KOPT-K1 (cell line): ENCODE data around the gene FGF6.
"Not testable (repeated sequence)": the region's sequence is repeated elsewhere in the genome, so short reads cannot be mapped to it uniquely, and the experiment has no call there.

ENCODE experiments used
- H3K27ac ChIP-seq: fragments of 200-600 bp; sonication (generic); 2 replicates; pipeline ENCODE4 v1.5.1; 2016; ENCODE audit warnings: antibody characterized with exemption, mild to moderate bottlenecking, low read depth, low read length; ENCODE audit not compliant: poor library complexity, severe bottlenecking
- H3K36me3 ChIP-seq: fragments of 200-600 bp; sonication (generic); 2 replicates; pipeline ENCODE4 v1.5.1; 2017; ENCODE audit warnings: antibody characterized with exemption, mild to moderate bottlenecking, low read length, moderate library complexity; ENCODE audit not compliant: insufficient read depth
- H3K9me3 ChIP-seq: fragments of 200-600 bp; sonication (generic); 2 replicates; pipeline ENCODE4 v1.5.1; 2017; ENCODE audit warnings: antibody characterized with exemption, low read length, mild to moderate bottlenecking; ENCODE audit not compliant: insufficient read depth, poor library complexity, severe bottlenecking

The FGF6 gene

GRCh38 chr12:4417455-4417854, 28.2 kb downstream of the FGF6 start:
- Histone ChIP-seq H3K27ac (no peak overlapping the region), H3K36me3 (no peaks in the 10 kb centered on the region), H3K9me3 (no peaks in the 10 kb centered on the region)

GRCh38 chr12:4416276-4416675, 29.3 kb downstream of the FGF6 start:
- Histone ChIP-seq H3K9me3 (no peaks in the 10 kb centered on the region), H3K27ac (no peak overlapping the region), H3K36me3 (no peaks in the 10 kb centered on the region)

- H3K9me3 ChIP-seq = no peaks in the 10 kb centered on the region
- no peaks in the 10 kb centered on the region for H3K36me3 ChIP-seq
- H3K27ac ChIP-seq = no peak overlapping the region
Observed at GRCh38 chr12:4412465-4412864, 33.1 kb downstream of the FGF6 start.

- Histone ChIP-seq H3K36me3 (no peaks in the 10 kb centered on the region), H3K27ac (no peak overlapping the region), H3K9me3 (no peaks in the 10 kb centered on the region)
Observed at GRCh38 chr12:4412056-4412455, 33.6 kb downstream of the FGF6 start.

- Histone ChIP-seq H3K9me3 (peaks cover 9% of the 10 kb centered on the region), H3K36me3 (no peaks in the 10 kb centered on the region), H3K27ac (no peak overlapping the region)
Observed at GRCh38 chr12:4407136-4407535, 38.5 kb downstream of the FGF6 start.

- H3K27ac ChIP-seq, H3K9me3 ChIP-seq, H3K36me3 ChIP-seq: not testable (repeated sequence)
Observed at GRCh38 chr12:4404877-4405637, 40.6 kb downstream of the FGF6 start.

- H3K36me3 ChIP-seq = no peaks in the 10 kb centered on the region
- H3K27ac ChIP-seq = no peak overlapping the region
- H3K9me3 ChIP-seq = peaks cover 9% of the 10 kb centered on the region
Observed at GRCh38 chr12:4402996-4403395, 42.6 kb downstream of the FGF6 start.

- peaks cover 9% of the 10 kb centered on the region for H3K9me3 ChIP-seq
Observed at GRCh38 chr12:4401117-4401516, 44.5 kb downstream of the FGF6 start.

GRCh38 chr12:4395818-4396217, 49.8 kb downstream of the FGF6 start:
- no peaks in the 10 kb centered on the region for H3K9me3 ChIP-seq
- H3K27ac ChIP-seq = no peak overlapping the region
- no peaks in the 10 kb centered on the region for H3K36me3 ChIP-seq

More at GRCh38 chr12:4401117-4401516, 44.5 kb downstream of the FGF6 start:
- Histone ChIP-seq H3K36me3 (no peaks in the 10 kb centered on the region), H3K27ac (no peak overlapping the region)

GRCh38 chr12:4393211-4393610, 52.4 kb downstream of the FGF6 start:
- no peaks in the 10 kb centered on the region for H3K9me3 ChIP-seq
- H3K36me3 ChIP-seq = no peaks in the 10 kb centered on the region
- no peak overlapping the region for H3K27ac ChIP-seq

- H3K27ac ChIP-seq = no peak overlapping the region
- no peaks in the 10 kb centered on the region for H3K9me3 ChIP-seq
Observed at GRCh38 chr12:4392223-4392742, 53.3 kb downstream of the FGF6 start.

GRCh38 chr12:4388662-4389061, 57.0 kb downstream of the FGF6 start:
- H3K36me3 ChIP-seq = no peaks in the 10 kb centered on the region
- no peak overlapping the region for H3K27ac ChIP-seq
- no peaks in the 10 kb centered on the region for H3K9me3 ChIP-seq

More at GRCh38 chr12:4392223-4392742, 53.3 kb downstream of the FGF6 start:
- no peaks in the 10 kb centered on the region for H3K36me3 ChIP-seq

GRCh38 chr12:4388032-4388431, 57.6 kb downstream of the FGF6 start:
- no peak overlapping the region for H3K27ac ChIP-seq
- H3K36me3 ChIP-seq = no peaks in the 10 kb centered on the region
- H3K9me3 ChIP-seq = no peaks in the 10 kb centered on the region

- H3K27ac ChIP-seq = no peak overlapping the region
- H3K9me3 ChIP-seq = no peaks in the 10 kb centered on the region
- no peaks in the 10 kb centered on the region for H3K36me3 ChIP-seq
Observed at GRCh38 chr12:4387607-4388006, 58.0 kb downstream of the FGF6 start.

GRCh38 chr12:4386801-4387200, 58.8 kb downstream of the FGF6 start:
- Histone ChIP-seq H3K9me3 (no peaks in the 10 kb centered on the region), H3K36me3 (no peaks in the 10 kb centered on the region), H3K27ac (no peak overlapping the region)
